Stimulated activated naive CD4-positive, alpha-beta T cell (primary cell): ENCODE data around the gene NOL4L.
A peak's percentile ranks its signal among the peaks of the same experiment; 100 is the strongest.

Experiments
- DNase-seq, 6 experiments: peaks; one replicate each; lab custom pipeline; 2025; lab: John Stamatoyannopoulos, UW

Gene NOL4L

GRCh38 chr20:32444474-32445220, 140.5 kb downstream of the NOL4L start:
- no peak for DNase-seq

GRCh38 chr20:32443386-32443974, 141.7 kb downstream of the NOL4L start:
- DNase-seq, result peak in 1 of 6 experiments; percentile 12

- DNase-seq, result no peak
Measured at GRCh38 chr20:32442630-32443373, 142.3 kb downstream of the NOL4L start.

- no peak for DNase-seq
Measured at GRCh38 chr20:32441638-32442037, 143.5 kb downstream of the NOL4L start.

GRCh38 chr20:32440758-32441078, 144.4 kb downstream of the NOL4L start:
- no peak for DNase-seq

- DNase-seq, result no peak
Measured at GRCh38 chr20:32440069-32440757, 144.9 kb downstream of the NOL4L start.

GRCh38 chr20:32439132-32439829, 145.9 kb downstream of the NOL4L start:
- no peak for DNase-seq

GRCh38 chr20:32438331-32438858, 146.7 kb downstream of the NOL4L start:
- DNase-seq, result no peak

GRCh38 chr20:32437391-32438074, 147.6 kb downstream of the NOL4L start:
- DNase-seq, result no peak

GRCh38 chr20:32436968-32437367, 148.2 kb downstream of the NOL4L start:
- DNase-seq, result no peak

GRCh38 chr20:32436142-32436861, 148.8 kb downstream of the NOL4L start:
- no peak for DNase-seq

- no peak for DNase-seq
Measured at GRCh38 chr20:32435449-32436107, 149.6 kb downstream of the NOL4L start.

GRCh38 chr20:32434434-32434833, 150.7 kb downstream of the NOL4L start:
- DNase-seq, result no peak

GRCh38 chr20:32433311-32434021, 151.7 kb downstream of the NOL4L start:
- DNase-seq, result no peak

GRCh38 chr20:32432277-32432676, 152.9 kb downstream of the NOL4L start:
- DNase-seq, result no peak

- no peak for DNase-seq
Measured at GRCh38 chr20:32431457-32431856, 153.7 kb downstream of the NOL4L start.

- no peak for DNase-seq
Measured at GRCh38 chr20:32429745-32430360, 155.3 kb downstream of the NOL4L start.

GRCh38 chr20:32429343-32429742, 155.8 kb downstream of the NOL4L start:
- DNase-seq, result no peak

GRCh38 chr20:32427996-32428395, 157.1 kb downstream of the NOL4L start:
- DNase-seq, result no peak
